Activated CD8-positive, alpha-beta T cell treated with anti-CD3 and anti-CD28 coated beads for 36 hours (primary cell): ENCODE measurements around the gene USP35. TPM values are rescaled to one million over a fixed set of nuclear protein-coding genes. Genes with fewer than 3 reads are reported as not detected.

Experiments
- ATAC-seq: fragments of 200-7000 bp; cut with Tn5 transposase; one replicate; pipeline ENCODE4 v1.10.0; 2021; ENCODE audit warnings: mild to moderate bottlenecking, moderate library complexity
- CTCF ChIA-PET: fragments of 350-600 bp; sonication (Branson Sonifier 250); formaldehyde crosslinking; loops from one replicate; lab custom pipeline; 2021; ENCODE audit warnings: antibody characterized with exemption; lab: Charles Lee
- POLR2A ChIA-PET: fragments of 350-600 bp; sonication (Branson Sonifier 250); formaldehyde crosslinking; loops from one replicate; lab custom pipeline; 2021; ENCODE audit warnings: antibody characterized with exemption; lab: Charles Lee
- DNase-seq: peaks from one replicate; pipeline ENCODE4 v3.0.0-alpha.2; 2020
- H3K27ac Mint-ChIP-seq: one replicate; pipeline ENCODE4 v1.8.0; 2021; ENCODE audit warnings: mild to moderate bottlenecking, mixed read lengths
- H3K27me3 Mint-ChIP-seq: one replicate; pipeline ENCODE4 v1.8.0; 2021; ENCODE audit warnings: mixed read lengths
- H3K36me3 Mint-ChIP-seq: one replicate; pipeline ENCODE4 v1.8.0; 2021; ENCODE audit warnings: low read depth, mixed read lengths
- H3K4me1 Mint-ChIP-seq: one replicate; pipeline ENCODE4 v1.8.0; 2021; ENCODE audit warnings: low read depth, mixed read lengths
- H3K4me3 Mint-ChIP-seq: one replicate; pipeline ENCODE4 v1.8.0; 2021; ENCODE audit warnings: mild to moderate bottlenecking, moderate library complexity, mixed read lengths
- H3K9me3 Mint-ChIP-seq: one replicate; pipeline ENCODE4 v1.8.0; 2021; ENCODE audit warnings: mixed read lengths
- CTCF ChIP-seq: fragments of 200-600 bp; IDR thresholded peaks from one replicate; pipeline ENCODE4 v1.8.0; 2022; ENCODE audit warnings: antibody characterized with exemption, mild to moderate bottlenecking
- intact Hi-C: fragments of 100-400 bp; cut with micrococcal nuclease; formaldehyde crosslinking; loops from one replicate; pipeline ENCODE4 v1.10.0; 2022
- total RNA-seq, 2 experiments: library from RNA; stranded (reverse); gene quantifications; one replicate each; pipeline ENCODE4 v1.2.3, GENCODE V29; 2021

Gene USP35
- total RNA-seq, 2 experiments from 2014 or later: 6.8 to 7.7 TPM

GRCh38 chr11:78195917-78196560, 7.3 kb downstream of the USP35 start:
- POLR2A ChIA-PET: no interaction called here
- H3K4me1 Mint-ChIP-seq: peaks cover 24% of the 10 kb centered on the region

GRCh38 chr11:78196661-78197091, 8.0 kb downstream of the USP35 start:
- H3K4me3 Mint-ChIP-seq: no peak overlapping the region
- ChIA-PET POLR2A (no interaction called here), CTCF (no interaction called here)
- DNase-seq: no peak
- H3K9me3 Mint-ChIP-seq: no peaks in the 10 kb centered on the region
- no peak overlapping the region for H3K27ac Mint-ChIP-seq
- H3K27me3 Mint-ChIP-seq: no peaks in the 10 kb centered on the region
- intact Hi-C loops: no loop called here
- TF ChIP-seq CTCF: no peak
- peaks cover 8% of the 10 kb centered on the region for H3K36me3 Mint-ChIP-seq
- peaks cover 28% of the 10 kb centered on the region for H3K4me1 Mint-ChIP-seq
- ATAC-seq: no peak

More at GRCh38 chr11:78195917-78196560, 7.3 kb downstream of the USP35 start:
- intact Hi-C loops: no loop called here
- no peak for TF ChIP-seq CTCF
- no peak for ATAC-seq
- H3K27me3 Mint-ChIP-seq: no peaks in the 10 kb centered on the region
- H3K9me3 Mint-ChIP-seq: no peaks in the 10 kb centered on the region
- no peak for DNase-seq
- H3K36me3 Mint-ChIP-seq: peaks cover 5% of the 10 kb centered on the region
- H3K4me3 Mint-ChIP-seq: no peak overlapping the region
- CTCF ChIA-PET: no interaction called here
- H3K27ac Mint-ChIP-seq: no peak overlapping the region

DNA sequence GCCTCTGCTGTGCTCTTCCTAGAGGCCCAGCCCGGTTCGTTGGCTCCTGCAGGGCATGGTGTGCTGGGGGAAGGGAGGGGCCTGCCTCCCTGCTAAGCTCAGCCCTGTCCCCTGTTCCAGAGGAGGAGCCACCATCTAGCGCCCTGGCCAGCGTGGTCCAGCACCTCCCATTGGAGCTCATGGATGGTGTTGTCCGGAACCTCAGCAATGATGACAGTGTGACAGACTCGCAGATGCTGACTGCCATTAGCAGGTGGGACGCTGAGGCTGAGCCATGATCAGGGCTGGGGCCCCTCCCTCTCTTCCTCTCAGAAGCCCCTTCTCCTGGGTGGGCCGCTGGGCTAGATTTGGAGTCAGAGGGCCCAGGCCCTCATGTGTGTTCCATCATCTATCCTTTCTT, 9.1 kb downstream of the USP35 start:
- ATAC-seq (no peak), DNase-seq (no peak)
- H3K27me3 Mint-ChIP-seq: no peaks in the 10 kb centered on the region
- H3K4me1 Mint-ChIP-seq: peaks cover 33% of the 10 kb centered on the region
- intact Hi-C loops: no loop called here
- CTCF ChIA-PET: no interaction called here
- H3K36me3 Mint-ChIP-seq: peaks cover 8% of the 10 kb centered on the region
- H3K4me3 Mint-ChIP-seq: no peak overlapping the region
- H3K9me3 Mint-ChIP-seq: no peaks in the 10 kb centered on the region
- no peak for TF ChIP-seq CTCF
- POLR2A ChIA-PET: interaction anchor here (1.0 kb wide), 1 partner anchor 10 kb away, joined by 3 read pairs; the partner anchor contains the start of gene KCTD21
- no peak overlapping the region for H3K27ac Mint-ChIP-seq

DNA sequence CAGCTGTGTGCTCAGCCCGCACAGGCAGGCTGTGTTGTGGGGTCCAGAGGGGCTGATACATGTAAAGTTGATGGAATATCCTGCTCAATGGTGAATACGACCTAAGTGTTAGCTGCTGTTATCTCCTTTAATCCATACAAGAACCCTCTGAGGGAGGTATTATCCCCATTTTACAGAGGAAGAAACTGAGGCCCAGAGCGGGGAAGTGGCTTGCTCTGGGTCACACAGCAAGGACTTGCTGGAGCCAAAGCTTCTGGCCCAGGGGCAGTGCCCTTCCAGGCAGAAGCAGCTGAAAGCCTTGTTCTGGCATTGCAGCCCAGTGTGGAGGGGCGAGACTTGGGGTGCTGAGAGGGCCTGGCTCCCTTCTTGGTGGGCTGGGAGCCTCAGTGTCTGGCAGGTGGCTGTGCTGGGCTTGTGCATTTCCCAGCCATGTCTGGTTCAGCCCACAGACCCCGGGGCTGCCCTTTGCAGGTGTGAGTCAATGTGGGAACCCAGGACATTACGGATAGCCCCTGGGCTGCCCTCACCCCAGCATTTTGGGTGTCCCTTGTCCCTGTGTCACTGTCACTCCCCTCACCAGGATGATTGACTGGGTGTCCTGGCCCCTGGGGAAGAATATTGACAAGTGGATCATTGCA, 10.4 kb downstream of the USP35 start:
- no peaks in the 10 kb centered on the region for H3K27me3 Mint-ChIP-seq
- H3K4me1 Mint-ChIP-seq: peaks cover 33% of the 10 kb centered on the region
- ATAC-seq: no peak
- ChIA-PET POLR2A (interaction anchor here (0.6 kb wide), 1 partner anchor 270 kb away, joined by 3 read pairs; no protein-coding TSS in a partner anchor), CTCF (interaction anchor here (1.9 kb wide), 1 partner anchor 366 kb away, joined by 4 read pairs; no protein-coding TSS in a partner anchor)
- intact Hi-C loops: no loop called here
- no peaks in the 10 kb centered on the region for H3K9me3 Mint-ChIP-seq
- H3K27ac Mint-ChIP-seq: no peak overlapping the region
- peaks cover 8% of the 10 kb centered on the region for H3K36me3 Mint-ChIP-seq
- no peak for DNase-seq
- no peak for TF ChIP-seq CTCF
- H3K4me3 Mint-ChIP-seq: no peak overlapping the region

- Mint-ChIP-seq H3K4me3 (no peak overlapping the region), H3K9me3 (no peaks in the 10 kb centered on the region), H3K4me1 (peaks cover 32% of the 10 kb centered on the region), H3K27ac (no peak overlapping the region), H3K27me3 (no peaks in the 10 kb centered on the region), H3K36me3 (peaks cover 8% of the 10 kb centered on the region)
- POLR2A ChIA-PET: interaction anchor here (4.4 kb wide), 1 partner anchor 10 kb away, joined by 34 read pairs; the partner anchor contains the start of genes KCTD21 and USP35
- no peak for TF ChIP-seq CTCF
- DNase-seq: no peak
- ATAC-seq: no peak
- CTCF ChIA-PET: interaction anchor here (1.9 kb wide), 1 partner anchor 365 kb away, joined by 4 read pairs; no protein-coding TSS in a partner anchor
- intact Hi-C loops: no loop called here
Measured at GRCh38 chr11:78199653-78200015, 10.9 kb downstream of the USP35 start.
